ENCODE measurements around the gene CASP3.
"Not testable (repeated sequence)": the region's sequence is repeated elsewhere in the genome, so short reads cannot be mapped to it uniquely, and the experiment has no call there.

CASP3 gene

GRCh38 chr4:184662236-184662635, 13.0 kb upstream of the CASP3 start:
- DNase-seq, result no peak

- DNase-seq, result no peak
Measured at GRCh38 chr4:184660978-184661377, 11.7 kb upstream of the CASP3 start.

- not testable (repeated sequence) for DNase-seq
Measured at GRCh38 chr4:184657820-184658219, 8.6 kb upstream of the CASP3 start.

GRCh38 chr4:184657144-184657543, 7.9 kb upstream of the CASP3 start:
- no peak for DNase-seq

GRCh38 chr4:184655889-184656869, 6.9 kb upstream of the CASP3 start:
- DNase-seq, result no peak

GRCh38 chr4:184653650-184654049, 4.4 kb upstream of the CASP3 start:
- DNase-seq, result no peak

- DNase-seq, result not testable (repeated sequence)
Measured at GRCh38 chr4:184652681-184653080, 3.4 kb upstream of the CASP3 start.

- no peak for DNase-seq
Measured at GRCh38 chr4:184651899-184652298, 2.7 kb upstream of the CASP3 start.

- DNase-seq, result no peak
Measured at GRCh38 chr4:184649971-184650855, 966 bp upstream of the CASP3 start.

GRCh38 chr4:184648313-184649025, 778 bp downstream of the CASP3 start:
- DNase-seq, result no peak

- DNase-seq, result no peak
Measured at GRCh38 chr4:184648054-184648312, 1.3 kb downstream of the CASP3 start.

GRCh38 chr4:184647266-184648053, 1.8 kb downstream of the CASP3 start:
- no peak for DNase-seq

GRCh38 chr4:184645904-184646610, 3.2 kb downstream of the CASP3 start:
- no peak for DNase-seq

GRCh38 chr4:184644553-184645307, 4.5 kb downstream of the CASP3 start:
- no peak for DNase-seq

GRCh38 chr4:184643731-184644130, 5.5 kb downstream of the CASP3 start:
- DNase-seq, result no peak

- DNase-seq, result no peak
Measured at GRCh38 chr4:184641451-184641850, 7.8 kb downstream of the CASP3 start.

GRCh38 chr4:184641022-184641421, 8.2 kb downstream of the CASP3 start:
- no peak for DNase-seq

GRCh38 chr4:184636897-184637296, 12.3 kb downstream of the CASP3 start:
- DNase-seq, result no peak

GRCh38 chr4:184636144-184636543, 13.1 kb downstream of the CASP3 start:
- DNase-seq, result no peak

GRCh38 chr4:184635381-184635780, 13.9 kb downstream of the CASP3 start:
- DNase-seq, result no peak

GRCh38 chr4:184632842-184633241, 16.4 kb downstream of the CASP3 start:
- no peak for DNase-seq

All from SIG-M5 (cell line).